Kidney capillary endothelial cell (primary cell): ENCODE results near the gene SORL1.

ENCODE experiments used
- DNase-seq: peaks from one replicate; pipeline ENCODE4 v3.0.0-alpha.2; 2018; ENCODE audit warnings: low spot score

The SORL1 gene

GRCh38 chr11:121426476-121427399 is 25.4 kb upstream of the SORL1 start:
- DNase-seq = no peak

- no peak for DNase-seq
Observed at GRCh38 chr11:121427400-121427744, 24.7 kb upstream of the SORL1 start.

- DNase-seq = no peak
Observed at GRCh38 chr11:121429556-121429955, 22.6 kb upstream of the SORL1 start.

- no peak for DNase-seq
Observed at GRCh38 chr11:121431820-121432526, 20.1 kb upstream of the SORL1 start.

GRCh38 chr11:121435132-121435531 is 17.0 kb upstream of the SORL1 start:
- DNase-seq = no peak

GRCh38 chr11:121435551-121436511 is 16.3 kb upstream of the SORL1 start:
- no peak for DNase-seq

GRCh38 chr11:121437018-121437685 is 15.0 kb upstream of the SORL1 start:
- DNase-seq = no peak

GRCh38 chr11:121437686-121438078 is 14.4 kb upstream of the SORL1 start:
- no peak for DNase-seq

- no peak for DNase-seq
Observed at GRCh38 chr11:121439337-121439736, 12.8 kb upstream of the SORL1 start.

GRCh38 chr11:121439759-121440158 is 12.4 kb upstream of the SORL1 start:
- no peak for DNase-seq

GRCh38 chr11:121441521-121441920 is 10.6 kb upstream of the SORL1 start:
- no peak for DNase-seq

- no peak for DNase-seq
Observed at GRCh38 chr11:121443688-121444275, 8.3 kb upstream of the SORL1 start.

- no peak for DNase-seq
Observed at GRCh38 chr11:121444526-121444925, 7.6 kb upstream of the SORL1 start.

- DNase-seq = no peak
Observed at GRCh38 chr11:121445071-121445768, 6.9 kb upstream of the SORL1 start.

GRCh38 chr11:121446752-121447156 is 5.4 kb upstream of the SORL1 start:
- DNase-seq = no peak

GRCh38 chr11:121448011-121448410 is 4.1 kb upstream of the SORL1 start:
- DNase-seq = no peak

GRCh38 chr11:121448431-121448941 is 3.6 kb upstream of the SORL1 start:
- no peak for DNase-seq

GRCh38 chr11:121449123-121449522 is 3.0 kb upstream of the SORL1 start:
- DNase-seq = no peak

- no peak for DNase-seq
Observed at GRCh38 chr11:121449626-121450025, 2.5 kb upstream of the SORL1 start.

GRCh38 chr11:121450401-121450800 is 1.7 kb upstream of the SORL1 start:
- no peak for DNase-seq
